GM20000 (cell line): ENCODE measurements around the gene RXRA.
"Not testable (repeated sequence)": the region's sequence is repeated elsewhere in the genome, so short reads cannot be mapped to it uniquely, and the experiment has no call there.

ENCODE experiments used
- DNase-seq: peaks from one replicate; pipeline ENCODE4 v3.0.0; 2012; ENCODE audit warnings: low spot score
- CTCF ChIP-seq: IDR thresholded peaks from 2 replicates; pipeline ENCODE4 v1.5.1; 2012; ENCODE audit warnings: mild to moderate bottlenecking, control low read depth; ENCODE audit errors: extremely low read depth, missing control alignments

RXRA gene

DNA sequence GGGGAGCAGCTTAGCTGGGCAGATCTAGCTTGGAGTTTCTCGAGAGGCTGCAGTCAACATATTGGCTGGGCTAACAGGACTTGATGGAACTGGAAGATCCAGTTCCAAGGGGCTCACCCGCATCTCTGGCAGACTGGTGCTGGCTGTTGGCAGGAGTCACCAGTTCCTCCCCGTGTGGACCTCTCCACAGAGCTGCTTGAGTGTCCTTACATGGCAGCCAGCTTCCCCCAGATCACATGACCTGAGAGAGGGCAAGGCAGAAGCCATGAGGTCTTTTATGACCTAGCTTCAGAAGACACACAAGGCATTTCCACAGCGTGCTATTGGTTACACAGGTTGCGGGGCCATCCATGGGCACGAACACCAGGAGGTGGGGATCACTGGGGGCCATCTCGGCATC lies 26.4 kb upstream of the RXRA start:
- no peak for TF ChIP-seq CTCF
- no peak for DNase-seq

DNA sequence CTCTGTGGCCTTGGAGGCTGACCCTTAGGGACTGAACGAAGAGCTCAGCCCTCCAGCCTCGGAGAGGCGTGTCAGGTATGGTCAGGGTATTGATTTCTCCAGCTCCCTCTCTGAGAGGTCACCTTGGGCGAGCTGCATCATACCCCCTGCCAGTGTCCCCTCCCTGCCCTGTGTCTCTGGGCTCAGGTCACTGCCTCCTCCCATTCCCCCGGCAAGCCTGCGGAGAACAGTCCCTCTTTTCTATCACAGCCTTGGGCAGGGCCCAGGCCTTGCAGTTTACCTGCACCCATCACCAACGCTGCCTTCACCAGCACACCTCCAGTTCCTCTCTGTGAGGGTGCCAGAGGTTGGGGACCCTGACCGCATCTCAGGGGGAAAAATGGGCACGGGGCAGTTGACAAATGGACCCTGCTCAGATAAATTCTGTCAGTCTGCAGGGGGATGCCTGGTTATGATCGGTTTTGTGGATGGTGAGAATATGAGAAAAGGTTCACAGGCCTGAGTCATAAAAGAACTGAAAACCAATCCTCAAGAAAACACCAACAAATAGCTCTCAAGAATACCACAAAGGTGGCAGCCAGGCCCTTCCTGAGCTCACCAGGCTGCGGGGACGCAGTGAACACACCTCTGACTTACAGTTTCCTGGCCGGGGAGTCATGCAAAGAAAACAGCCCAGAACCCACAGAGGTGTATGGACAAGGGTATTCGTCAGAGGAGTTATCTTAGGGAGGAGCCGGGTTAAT lies 24.7 kb upstream of the RXRA start:
- DNase-seq = no peak
- TF ChIP-seq CTCF = no peak

- TF ChIP-seq CTCF = no peak
- no peak for DNase-seq
These were observed 24.0 kb upstream of the RXRA start for GRCh38 chr9:134302130-134302817.

- DNase-seq = no peak
- no peak for TF ChIP-seq CTCF
These were observed 22.7 kb upstream of the RXRA start for GRCh38 chr9:134303601-134304000.

DNA sequence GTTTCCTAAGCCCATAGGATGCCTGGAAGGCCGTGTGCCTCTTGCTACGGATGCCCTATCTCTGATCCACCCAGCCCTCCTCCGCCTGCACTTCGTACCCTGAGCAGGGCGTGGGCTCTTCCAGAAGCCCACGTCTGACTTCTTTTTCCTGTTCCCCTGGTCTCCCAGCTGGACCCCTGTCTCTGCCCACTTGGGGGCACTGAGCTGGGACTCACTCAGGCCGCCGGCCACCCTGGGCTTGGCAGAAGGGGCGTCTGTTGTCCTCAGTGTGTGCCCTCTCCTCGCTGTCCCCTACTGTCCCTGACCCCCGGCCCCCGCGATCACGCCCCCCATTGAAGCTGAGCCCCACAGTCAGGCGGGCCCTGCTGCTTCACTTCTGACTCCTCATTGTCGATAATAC lies 22.0 kb upstream of the RXRA start:
- no peak for TF ChIP-seq CTCF
- no peak for DNase-seq

GRCh38 chr9:134304690-134305089 lies 21.6 kb upstream of the RXRA start:
- no peak for TF ChIP-seq CTCF
- DNase-seq = no peak

DNA sequence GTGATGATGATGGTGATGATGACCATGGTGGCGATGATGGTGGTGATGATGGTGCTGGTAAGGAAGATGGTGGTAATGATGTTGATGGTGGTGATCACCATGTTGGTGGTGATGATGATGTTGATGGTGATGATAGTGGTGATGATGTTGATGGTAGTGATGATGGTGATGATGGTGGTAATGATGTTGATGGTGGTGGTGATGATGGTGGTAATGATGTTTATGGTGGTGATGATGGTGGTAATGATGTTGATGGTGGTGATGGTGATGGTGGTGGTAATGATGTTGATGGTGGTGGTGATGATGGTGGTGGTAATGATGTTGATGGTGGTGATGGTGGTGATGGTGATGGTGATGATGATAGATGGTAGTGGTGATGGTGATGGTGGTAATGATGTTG lies 20.7 kb upstream of the RXRA start:
- TF ChIP-seq CTCF = no peak
- DNase-seq = no peak

- DNase-seq = not testable (repeated sequence)
These were observed 20.2 kb upstream of the RXRA start for GRCh38 chr9:134306042-134306441.
